ENCODE data around the gene ACOXL.

GRCh38 chr2:110943070-110943634 is 210.8 kb downstream of the ACOXL start:
- TF ChIP-seq CTCF (IDR thresholded peaks at IDR 0.05) (no peak), POLR2AphosphoS5 (IDR thresholded peaks at IDR 0.05) (no peak), EP300 (IDR thresholded peaks at IDR 0.05) (no peak), POLR2A (IDR thresholded peaks at IDR 0.05) (no peak)
